Keratinocyte (primary cell): ENCODE results near the gene DUSP2.

ENCODE experiments used
- EZH2 ChIP-seq: IDR thresholded peaks from one replicate; pipeline ENCODE4 v1.6.1; 2012; ENCODE audit warnings: inconsistent platforms, mild to moderate bottlenecking, low read length, moderate library complexity
- TF ChIP-seq, protein P1 (sequence below), 3 experiments: IDR thresholded peaks in 1 of 3; conservative IDR thresholded peaks in 1 of 3; optimal IDR thresholded peaks in 1 of 3; 2 replicates in 2 of 3; 3 replicates in 1 of 3; pipeline versions ENCODE3 to v1.5.1; 2011; ENCODE audit warnings: low read length in 3 of 3, mild to moderate bottlenecking in 3 of 3, moderate library complexity in 2 of 3, control low read depth in 1 of 3, inconsistent platforms in 1 of 3; ENCODE audit not compliant: insufficient read depth in 2 of 3; ENCODE audit errors: extremely low read depth in 1 of 3

DNA sequence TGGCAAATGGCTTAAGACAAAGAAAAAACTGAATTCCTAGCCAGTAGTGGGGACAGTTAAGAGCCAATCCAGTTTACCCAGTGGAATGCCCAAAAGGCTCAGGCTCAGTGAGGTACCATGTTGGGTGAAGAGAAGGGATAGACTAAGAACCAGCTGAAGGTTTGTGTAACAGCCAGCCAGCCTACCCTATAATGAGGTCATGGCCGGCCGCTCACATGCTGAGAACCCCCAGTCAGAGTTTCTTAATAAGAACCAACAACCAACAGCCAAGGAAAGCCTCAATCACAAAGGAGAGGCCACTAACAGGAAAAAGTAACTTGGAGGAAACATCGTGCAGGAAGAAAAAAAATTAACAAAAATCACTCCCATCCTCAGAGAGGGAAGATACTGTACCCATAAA, 25.4 kb upstream of the DUSP2 start:
- TF ChIP-seq, protein P1, sequence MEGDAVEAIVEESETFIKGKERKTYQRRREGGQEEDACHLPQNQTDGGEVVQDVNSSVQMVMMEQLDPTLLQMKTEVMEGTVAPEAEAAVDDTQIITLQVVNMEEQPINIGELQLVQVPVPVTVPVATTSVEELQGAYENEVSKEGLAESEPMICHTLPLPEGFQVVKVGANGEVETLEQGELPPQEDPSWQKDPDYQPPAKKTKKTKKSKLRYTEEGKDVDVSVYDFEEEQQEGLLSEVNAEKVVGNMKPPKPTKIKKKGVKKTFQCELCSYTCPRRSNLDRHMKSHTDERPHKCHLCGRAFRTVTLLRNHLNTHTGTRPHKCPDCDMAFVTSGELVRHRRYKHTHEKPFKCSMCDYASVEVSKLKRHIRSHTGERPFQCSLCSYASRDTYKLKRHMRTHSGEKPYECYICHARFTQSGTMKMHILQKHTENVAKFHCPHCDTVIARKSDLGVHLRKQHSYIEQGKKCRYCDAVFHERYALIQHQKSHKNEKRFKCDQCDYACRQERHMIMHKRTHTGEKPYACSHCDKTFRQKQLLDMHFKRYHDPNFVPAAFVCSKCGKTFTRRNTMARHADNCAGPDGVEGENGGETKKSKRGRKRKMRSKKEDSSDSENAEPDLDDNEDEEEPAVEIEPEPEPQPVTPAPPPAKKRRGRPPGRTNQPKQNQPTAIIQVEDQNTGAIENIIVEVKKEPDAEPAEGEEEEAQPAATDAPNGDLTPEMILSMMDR (optimal IDR thresholded peaks at IDR 0.05 in 1 of 3, IDR thresholded peaks at IDR 0.05 in 1 of 3, conservative IDR thresholded peaks at IDR 0.05 in 1 of 3; ENCODE audit: extremely low read depth in 1 of 3, insufficient read depth in 2 of 3, low read length in 3 of 3), result no peak
- no peak for TF ChIP-seq EZH2
